AG10803 (cell line): Measurements from ENCODE around the gene CHP2.
"Not testable (repeated sequence)": the region's sequence is repeated elsewhere in the genome, so short reads cannot be mapped to it uniquely, and the experiment has no call there.

Experiments used
- DNase-seq: peaks from one replicate; pipeline ENCODE4 v3.0.0; 2010; ENCODE audit warnings: low read depth
- H3K4me3 ChIP-seq: 2 replicates; pipeline ENCODE4 v1.5.1; 2011; ENCODE audit warnings: mild to moderate bottlenecking, low read length, control low read depth
- TF ChIP-seq, protein P1 (sequence below): conservative IDR thresholded peaks from 2 replicates; pipeline ENCODE4 v1.5.1; 2011; ENCODE audit warnings: mild to moderate bottlenecking, low read length, control low read depth, inconsistent platforms

Gene CHP2

DNA sequence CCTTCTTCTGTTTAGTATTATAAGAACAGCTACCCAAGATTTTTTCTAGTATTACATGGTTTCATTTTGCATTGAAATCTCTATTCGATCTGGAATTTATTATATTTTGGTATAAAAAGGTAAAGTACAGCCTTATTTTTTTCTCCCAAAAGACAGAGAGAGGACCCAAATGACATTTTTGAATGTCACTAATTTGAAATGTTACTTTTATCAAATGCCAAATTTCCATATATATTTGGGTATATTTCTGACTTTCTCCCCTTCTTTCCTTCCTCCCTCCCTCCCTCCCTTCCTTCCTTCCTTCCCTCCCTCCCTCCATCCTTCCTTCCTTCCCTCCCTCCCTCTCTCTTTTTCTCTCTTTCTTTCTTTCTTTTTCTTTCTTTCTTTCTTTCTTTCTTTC, 6.2 kb upstream of the CHP2 start:
- no peak overlapping the region for H3K4me3 ChIP-seq
- TF ChIP-seq, protein P1, sequence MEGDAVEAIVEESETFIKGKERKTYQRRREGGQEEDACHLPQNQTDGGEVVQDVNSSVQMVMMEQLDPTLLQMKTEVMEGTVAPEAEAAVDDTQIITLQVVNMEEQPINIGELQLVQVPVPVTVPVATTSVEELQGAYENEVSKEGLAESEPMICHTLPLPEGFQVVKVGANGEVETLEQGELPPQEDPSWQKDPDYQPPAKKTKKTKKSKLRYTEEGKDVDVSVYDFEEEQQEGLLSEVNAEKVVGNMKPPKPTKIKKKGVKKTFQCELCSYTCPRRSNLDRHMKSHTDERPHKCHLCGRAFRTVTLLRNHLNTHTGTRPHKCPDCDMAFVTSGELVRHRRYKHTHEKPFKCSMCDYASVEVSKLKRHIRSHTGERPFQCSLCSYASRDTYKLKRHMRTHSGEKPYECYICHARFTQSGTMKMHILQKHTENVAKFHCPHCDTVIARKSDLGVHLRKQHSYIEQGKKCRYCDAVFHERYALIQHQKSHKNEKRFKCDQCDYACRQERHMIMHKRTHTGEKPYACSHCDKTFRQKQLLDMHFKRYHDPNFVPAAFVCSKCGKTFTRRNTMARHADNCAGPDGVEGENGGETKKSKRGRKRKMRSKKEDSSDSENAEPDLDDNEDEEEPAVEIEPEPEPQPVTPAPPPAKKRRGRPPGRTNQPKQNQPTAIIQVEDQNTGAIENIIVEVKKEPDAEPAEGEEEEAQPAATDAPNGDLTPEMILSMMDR = no peak
- DNase-seq = no peak

DNA sequence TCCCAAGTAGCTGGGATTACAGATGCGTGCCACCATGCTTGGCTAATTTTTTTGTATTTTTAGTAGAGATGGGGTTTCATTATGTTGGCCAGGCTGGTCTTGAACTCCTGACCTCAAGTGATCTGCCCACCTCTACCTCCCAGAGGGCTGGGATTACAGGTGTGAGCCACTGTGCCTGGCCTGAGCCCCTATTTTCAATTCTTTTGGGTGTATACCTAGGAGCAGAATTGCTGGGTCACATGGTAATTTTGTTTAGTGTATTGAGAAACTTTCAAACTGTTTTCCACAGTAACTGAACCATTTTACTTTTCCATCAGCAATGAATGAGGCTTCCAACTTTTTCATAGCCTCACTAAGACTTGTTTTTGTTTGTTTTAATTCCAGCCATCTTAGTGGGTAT, 3.8 kb upstream of the CHP2 start:
- not testable (repeated sequence) for H3K4me3 ChIP-seq, DNase-seq

DNA sequence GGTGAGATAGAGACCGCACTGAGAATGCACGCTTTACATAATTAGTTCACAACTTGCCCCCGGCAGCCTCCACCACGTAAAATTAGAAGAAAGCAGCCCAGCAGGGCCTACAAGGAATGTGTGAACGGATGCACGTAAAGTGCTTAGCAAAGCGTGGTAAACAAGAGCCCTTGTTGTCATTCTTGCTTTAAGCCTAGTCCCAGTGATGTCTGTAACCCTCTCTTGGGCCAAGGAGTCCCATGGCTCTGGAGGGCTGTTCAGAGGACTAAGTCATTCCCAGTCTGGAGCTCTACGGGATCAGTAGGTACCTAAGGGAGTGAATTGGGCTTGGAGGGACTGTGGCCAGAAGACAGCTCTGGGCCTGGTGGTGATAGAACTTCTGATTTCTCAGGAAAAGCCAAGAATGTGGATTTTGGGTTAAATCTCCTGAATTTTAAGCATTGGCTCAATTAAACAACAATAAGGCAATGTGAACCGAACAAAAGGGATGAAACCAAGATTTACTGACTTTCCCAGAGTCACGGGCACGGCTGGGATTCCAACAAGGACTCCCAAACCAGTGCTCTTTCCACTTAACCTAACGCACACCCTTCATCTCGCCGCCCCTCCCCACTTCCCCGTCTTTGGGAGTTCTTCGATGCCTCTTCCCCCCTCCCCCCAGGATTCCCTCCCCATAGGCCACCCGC, 775 bp upstream of the CHP2 start:
- TF ChIP-seq, protein P1 = no peak
- H3K4me3 ChIP-seq = no peak overlapping the region
- DNase-seq = no peak

DNA sequence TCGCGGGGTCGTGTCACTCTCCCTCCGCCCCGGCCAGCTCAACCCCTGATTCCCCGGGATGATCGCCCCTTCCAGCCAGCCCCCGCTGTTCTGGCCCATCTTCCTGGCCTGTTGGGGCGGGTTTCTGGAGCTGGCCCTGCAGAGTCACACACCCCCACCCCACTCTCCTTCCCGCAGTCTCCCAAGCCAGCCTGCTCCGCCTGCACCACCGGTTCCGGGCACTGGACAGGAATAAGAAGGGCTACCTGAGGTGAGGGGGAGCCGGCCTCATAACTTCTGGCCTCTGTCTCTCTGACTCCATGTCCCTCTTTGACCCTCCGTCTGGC, 621 bp downstream of the CHP2 start:
- no peak overlapping the region for H3K4me3 ChIP-seq
- DNase-seq = no peak
- TF ChIP-seq, protein P1 = no peak

DNA sequence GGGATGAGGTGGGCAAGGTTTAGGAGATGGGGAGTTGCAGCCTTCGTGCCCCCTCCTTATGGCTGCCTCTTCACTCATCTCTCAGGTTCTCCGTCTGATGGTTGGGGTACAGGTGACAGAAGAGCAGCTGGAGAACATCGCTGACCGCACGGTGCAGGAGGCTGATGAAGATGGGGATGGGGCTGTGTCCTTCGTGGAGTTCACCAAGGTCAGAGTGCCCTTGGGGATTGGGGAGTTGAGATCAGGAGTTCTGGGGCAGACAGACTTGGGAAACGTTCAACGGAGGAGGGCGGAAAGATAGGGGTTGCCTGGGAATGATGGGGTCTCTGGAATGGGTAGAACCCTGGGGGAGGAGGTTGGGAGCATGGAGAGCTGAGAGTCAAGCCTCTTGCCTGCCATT, 2.3 kb downstream of the CHP2 start:
- no peak overlapping the region for H3K4me3 ChIP-seq
- DNase-seq = no peak
- TF ChIP-seq, protein P1 = no peak

DNA sequence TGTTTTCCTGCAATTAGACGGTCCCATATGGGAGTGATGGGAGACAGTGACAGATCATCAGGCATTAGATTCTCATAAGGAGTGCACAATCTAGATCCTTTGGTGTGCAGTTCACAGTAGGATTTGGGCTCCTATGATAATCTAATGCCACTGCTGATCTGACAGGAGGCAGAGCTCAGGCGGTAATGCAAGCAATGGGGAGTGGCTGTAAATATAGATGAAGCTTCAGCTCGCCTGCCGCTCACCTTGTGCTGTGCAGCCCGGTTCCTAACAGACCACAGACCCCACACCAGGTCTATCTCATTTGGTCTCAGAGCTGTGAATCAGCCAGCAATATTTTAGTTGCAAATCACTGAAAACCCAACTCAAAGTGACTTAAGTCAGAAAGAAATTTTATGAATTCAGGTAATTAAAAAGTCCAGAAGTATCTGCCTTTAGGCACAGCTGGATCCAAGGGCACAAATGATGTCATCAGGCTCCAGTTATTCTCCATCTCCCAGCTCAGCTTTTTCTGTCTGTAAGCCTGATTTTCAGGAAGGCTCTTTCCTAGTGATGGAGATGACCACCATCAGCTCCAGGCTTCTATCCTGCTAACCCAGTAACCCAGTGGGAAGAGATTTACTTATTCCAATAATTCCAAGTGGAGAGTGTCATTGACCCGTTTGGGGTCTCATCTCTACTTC, 3.3 kb downstream of the CHP2 start:
- no peak for DNase-seq
- no peak overlapping the region for H3K4me3 ChIP-seq
- TF ChIP-seq, protein P1 = no peak

DNA sequence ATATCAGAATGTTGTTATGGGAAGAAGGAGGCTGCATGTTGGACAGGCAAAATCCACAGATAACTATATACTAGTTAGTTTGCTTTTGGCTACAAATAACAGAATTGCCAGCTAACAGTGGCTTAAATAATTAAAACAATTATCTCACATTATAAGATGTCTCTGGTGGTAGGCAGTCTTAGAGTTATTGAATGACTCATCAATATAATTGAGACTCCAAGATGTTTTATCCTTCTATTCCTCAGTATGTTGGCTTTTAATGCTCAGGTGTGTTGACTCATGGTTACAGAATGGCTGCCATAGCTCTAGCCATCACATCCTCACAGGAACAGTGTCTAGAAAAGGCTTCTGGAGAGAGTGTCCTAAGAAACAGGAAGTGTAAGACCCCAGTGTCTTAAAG, 11.1 kb downstream of the CHP2 start:
- TF ChIP-seq, protein P1 = no peak
- no peak overlapping the region for H3K4me3 ChIP-seq
- DNase-seq = no peak

DNA sequence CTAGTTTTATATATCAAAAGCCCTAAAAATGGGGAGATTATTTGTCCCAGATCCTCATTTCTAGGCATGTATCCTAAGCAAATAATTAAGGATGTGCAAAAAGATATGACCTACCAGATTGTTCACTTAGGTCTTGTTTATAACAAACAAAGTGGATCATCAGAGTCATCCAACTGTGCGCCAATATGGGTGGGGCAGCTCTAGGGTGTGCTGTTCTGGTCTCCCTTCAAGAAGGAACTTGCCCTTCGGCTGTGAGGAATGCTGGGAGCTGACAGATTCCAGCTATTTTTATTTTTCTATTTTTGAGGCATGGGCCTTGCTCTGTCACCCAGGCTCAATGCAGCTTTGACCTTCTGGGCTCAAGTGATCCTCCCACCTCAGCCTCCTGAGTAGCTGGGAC, 13.8 kb downstream of the CHP2 start:
- TF ChIP-seq, protein P1 = no peak
- no peak overlapping the region for H3K4me3 ChIP-seq
- no peak for DNase-seq
